ENCODE results near the gene FLYWCH1.
A peak's percentile ranks its signal among the peaks of the same experiment; 100 is the strongest.

Gene FLYWCH1

GRCh38 chr16:2910441-2910969 lies 1.2 kb upstream of the FLYWCH1 start:
- no peak overlapping the region for H3K27ac ChIP-seq
- TF ChIP-seq CTCF (conservative IDR thresholded peaks at IDR 0.05) = no peak

- no peak for TF ChIP-seq CTCF (conservative IDR thresholded peaks at IDR 0.05)
- peak overlapping the region; percentile 65; the same call in 1 of the 2 replicates for H3K27ac ChIP-seq
Measured at GRCh38 chr16:2912330-2913199, 834 bp downstream of the FLYWCH1 start.

GRCh38 chr16:2913603-2914002 lies 1.9 kb downstream of the FLYWCH1 start:
- TF ChIP-seq CTCF (conservative IDR thresholded peaks at IDR 0.05) = no peak

GRCh38 chr16:2914233-2914632 lies 2.5 kb downstream of the FLYWCH1 start:
- H3K27ac ChIP-seq = no peak overlapping the region
- TF ChIP-seq CTCF (conservative IDR thresholded peaks at IDR 0.05) = no peak

More at GRCh38 chr16:2913603-2914002, 1.9 kb downstream of the FLYWCH1 start:
- no peak overlapping the region for H3K27ac ChIP-seq

- no peak overlapping the region for H3K27ac ChIP-seq
Measured at GRCh38 chr16:2915196-2915929, 3.6 kb downstream of the FLYWCH1 start.

GRCh38 chr16:2919511-2920255 lies 8.0 kb downstream of the FLYWCH1 start:
- H3K27ac ChIP-seq = no peak overlapping the region; the same call in 1 of the 2 replicates
- TF ChIP-seq CTCF (conservative IDR thresholded peaks at IDR 0.05) = peak; percentile 80

More at GRCh38 chr16:2915196-2915929, 3.6 kb downstream of the FLYWCH1 start:
- no peak for TF ChIP-seq CTCF (conservative IDR thresholded peaks at IDR 0.05)

Measured in VCaP (cell line).